Tibial nerve (tissue), 4 donors: ENCODE results near the gene BBS1. TPM values are rescaled to one million over a fixed set of nuclear protein-coding genes. Genes with fewer than 3 reads are reported as not detected.

Experiments
- DNase-seq, 2 donors: peaks; one replicate each; pipeline ENCODE4 v3.0.0-alpha.2; 2019; ENCODE audit warnings: low spot score in 2 of 2
- H3K27ac ChIP-seq, 4 donors: fragments of 200-600 bp; sonication (generic) in 3 of 4; one replicate each; pipeline ENCODE4 v1.5.1; 2017 to 2019; ENCODE audit warnings: mild to moderate bottlenecking in 1 of 4
- H3K27me3 ChIP-seq, 2 donors: fragments of 200-600 bp; sonication (generic) in 1 of 2; one replicate each; pipeline versions ENCODE4 v1.5.1 to v1.6.0; 2017 to 2019
- H3K36me3 ChIP-seq, 3 donors: fragments of 200-600 bp; sonication (generic); one replicate each; pipeline ENCODE4 v1.5.1; 2018 to 2019
- H3K4me1 ChIP-seq, 4 donors: fragments of 200-600 bp; sonication (generic) in 3 of 4; one replicate each; pipeline ENCODE4 v1.5.1; 2017 to 2019
- H3K4me3 ChIP-seq, 4 donors: fragments of 200-600 bp; sonication (generic) in 3 of 4; one replicate each; pipeline ENCODE4 v1.5.1; 2017 to 2019; ENCODE audit warnings: mild to moderate bottlenecking in 1 of 4, moderate library complexity in 1 of 4
- H3K9me3 ChIP-seq, 4 donors: fragments of 200-600 bp; sonication (generic) in 3 of 4; one replicate each; pipeline ENCODE4 v1.5.1; 2017 to 2019
- EP300 ChIP-seq, 2 donors: sonication (generic); formaldehyde crosslinking; IDR thresholded peaks; one replicate each; pipeline ENCODE4 v1.6.1; 2017; ENCODE audit warnings: antibody characterized with exemption in 2 of 2, mild to moderate bottlenecking in 1 of 2
- POLR2A ChIP-seq, 2 donors: fragments of 450-650 bp; IDR thresholded peaks; one replicate each; pipeline ENCODE4 v1.6.1; 2017; ENCODE audit warnings: antibody characterized with exemption in 2 of 2, mild to moderate bottlenecking in 2 of 2, moderate library complexity in 2 of 2
- WGBS, 2 donors: methylation state at CpG; one replicate each; pipeline ENCODE4 v1.1.5; 2018; 5-methylcytosine and 5-hydroxymethylcytosine counted together
- total RNA-seq, 4 donors: library from RNA; depleted of rRNA; stranded (reverse); fragments of >200 nt; gene quantifications; one replicate each; pipeline ENCODE4 v1.1.0, GENCODE V29; 2016
- TF ChIP-seq, protein P1 (sequence below), 5 experiments: fragments of 200-600 bp in 3 of 5; fragments of 450-650 bp in 2 of 5; sonication (generic) in 3 of 5; IDR thresholded peaks; one replicate each; pipeline ENCODE4 v1.5.1; 2016 to 2019; ENCODE audit warnings: antibody characterized with exemption in 5 of 5, mild to moderate bottlenecking in 3 of 5, moderate library complexity in 2 of 5

The BBS1 gene
- total RNA-seq, 4 donors from 2014 or later: 66.1 to 161 (median 104) TPM

DNA sequence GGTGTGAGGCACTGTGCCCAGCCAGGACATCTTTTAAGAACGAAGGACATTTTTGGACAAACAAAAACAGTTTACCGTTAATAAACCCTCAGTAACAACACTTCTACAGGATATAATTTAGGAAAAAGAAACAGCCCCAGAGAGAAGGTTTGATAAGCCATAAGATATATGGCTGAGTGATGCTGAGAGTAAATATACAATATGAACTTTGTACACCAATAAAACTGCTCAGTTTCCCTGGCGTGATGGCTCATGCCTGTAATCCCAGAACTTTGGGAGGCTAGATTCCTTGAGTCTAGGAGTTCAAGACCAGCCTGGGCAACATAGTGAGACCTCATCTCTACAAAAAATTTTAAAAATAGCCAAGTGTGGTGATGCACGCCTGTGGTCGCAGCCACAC, 11.9 kb upstream of the BBS1 start:
- H3K36me3 ChIP-seq: peaks cover 0 to 73% (median 0%) of the 10 kb centered on the region in 3 donors

DNA sequence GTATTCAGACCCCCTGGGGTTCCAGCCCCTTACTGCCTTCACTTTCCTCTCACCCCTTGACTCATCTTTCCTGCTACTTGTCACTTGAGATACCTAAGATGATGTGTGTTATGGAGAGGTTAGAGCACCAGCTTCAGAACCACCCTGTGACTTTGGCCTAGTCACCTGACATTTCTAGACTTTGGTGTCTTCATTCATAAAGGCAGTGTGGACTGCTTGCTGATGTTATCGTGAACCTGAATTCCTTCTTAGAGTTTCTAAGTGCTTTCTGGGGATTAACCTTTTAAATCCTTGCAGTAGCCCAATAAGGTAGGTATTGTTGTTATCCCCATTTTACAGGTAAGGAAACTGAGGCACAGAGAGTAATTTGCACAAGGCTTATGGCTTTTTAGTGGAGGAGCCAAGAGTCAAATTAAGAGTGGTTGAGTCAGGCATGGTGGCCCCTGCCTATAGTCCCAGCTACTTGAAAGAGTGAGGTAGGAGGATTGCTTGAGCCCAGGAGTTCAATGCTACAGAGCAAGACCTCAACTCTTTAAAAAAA, 5.1 kb upstream of the BBS1 start:
- DNase-seq: no peak
- TF ChIP-seq, protein P1, sequence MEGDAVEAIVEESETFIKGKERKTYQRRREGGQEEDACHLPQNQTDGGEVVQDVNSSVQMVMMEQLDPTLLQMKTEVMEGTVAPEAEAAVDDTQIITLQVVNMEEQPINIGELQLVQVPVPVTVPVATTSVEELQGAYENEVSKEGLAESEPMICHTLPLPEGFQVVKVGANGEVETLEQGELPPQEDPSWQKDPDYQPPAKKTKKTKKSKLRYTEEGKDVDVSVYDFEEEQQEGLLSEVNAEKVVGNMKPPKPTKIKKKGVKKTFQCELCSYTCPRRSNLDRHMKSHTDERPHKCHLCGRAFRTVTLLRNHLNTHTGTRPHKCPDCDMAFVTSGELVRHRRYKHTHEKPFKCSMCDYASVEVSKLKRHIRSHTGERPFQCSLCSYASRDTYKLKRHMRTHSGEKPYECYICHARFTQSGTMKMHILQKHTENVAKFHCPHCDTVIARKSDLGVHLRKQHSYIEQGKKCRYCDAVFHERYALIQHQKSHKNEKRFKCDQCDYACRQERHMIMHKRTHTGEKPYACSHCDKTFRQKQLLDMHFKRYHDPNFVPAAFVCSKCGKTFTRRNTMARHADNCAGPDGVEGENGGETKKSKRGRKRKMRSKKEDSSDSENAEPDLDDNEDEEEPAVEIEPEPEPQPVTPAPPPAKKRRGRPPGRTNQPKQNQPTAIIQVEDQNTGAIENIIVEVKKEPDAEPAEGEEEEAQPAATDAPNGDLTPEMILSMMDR (IDR thresholded peaks at IDR 0.05): no peak
- TF ChIP-seq POLR2A (IDR thresholded peaks at IDR 0.05): no peak
- no peak for TF ChIP-seq EP300 (IDR thresholded peaks at IDR 0.05)
- no peak overlapping the region for H3K4me3 ChIP-seq
- no peaks in the 10 kb centered on the region for H3K9me3 ChIP-seq
- H3K4me1 ChIP-seq: peaks cover 0 to 3% (median 0%) of the 10 kb centered on the region in 4 donors
- peaks cover 0 to 34% (median 0%) of the 10 kb centered on the region in 3 donors for H3K36me3 ChIP-seq
- WGBS, 2 donors: 75 to 84% methylated on average over 1 of the region's 1 CpG
- no peaks in the 10 kb centered on the region for H3K27me3 ChIP-seq
- H3K27ac ChIP-seq: no peak overlapping the region

More for the DNA sequence above, 11.9 kb upstream of the BBS1 start:
- no peaks in the 10 kb centered on the region for H3K4me1 ChIP-seq
- no peak overlapping the region for H3K27ac ChIP-seq
- H3K9me3 ChIP-seq: no peaks in the 10 kb centered on the region
- WGBS, 2 donors: 92 to 93% methylated on average over 5 of the region's 5 CpGs
- H3K4me3 ChIP-seq: no peak overlapping the region
- no peak for TF ChIP-seq POLR2A (IDR thresholded peaks at IDR 0.05)
- TF ChIP-seq EP300 (IDR thresholded peaks at IDR 0.05): no peak
- TF ChIP-seq, protein P1 (IDR thresholded peaks at IDR 0.05): no peak
- DNase-seq: no peak
- H3K27me3 ChIP-seq: no peaks in the 10 kb centered on the region

- no peak for DNase-seq
- Histone ChIP-seq H3K4me1 (peaks cover 0 to 18% (median 10%) of the 10 kb centered on the region in 4 donors), H3K4me3 (no peak overlapping the region), H3K9me3 (no peaks in the 10 kb centered on the region), H3K36me3 (peaks cover 0 to 41% (median 0%) of the 10 kb centered on the region in 3 donors), H3K27ac (no peak overlapping the region), H3K27me3 (no peaks in the 10 kb centered on the region)
- 86 to 87% methylated on average over 6 of the region's 7 CpGs for WGBS, 2 donors
- TF ChIP-seq EP300 (IDR thresholded peaks at IDR 0.05) (no peak), POLR2A (IDR thresholded peaks at IDR 0.05) (no peak)
- TF ChIP-seq, protein P1 (IDR thresholded peaks at IDR 0.05): no peak
Observed at GRCh38 chr11:66509131-66509561, 1.3 kb upstream of the BBS1 start.

DNA sequence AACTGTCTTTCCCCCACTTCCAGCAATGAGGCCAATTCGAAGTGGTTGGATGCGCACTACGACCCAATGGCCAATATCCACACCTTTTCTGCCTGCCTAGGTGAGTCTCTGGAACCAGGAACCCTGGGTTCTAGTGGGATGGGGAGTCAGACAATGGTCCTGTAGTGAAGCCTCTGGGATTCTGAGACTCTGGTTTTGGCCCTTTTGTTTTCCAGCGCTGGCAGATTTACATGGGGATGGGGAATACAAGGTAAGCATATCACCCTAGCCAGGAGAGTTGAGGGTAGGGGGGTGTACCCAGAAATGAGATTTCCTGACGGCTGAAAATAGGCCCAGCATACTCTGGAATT, 530 bp downstream of the BBS1 start:
- Histone ChIP-seq H3K27ac (peak overlapping the region in 3 of 4 donors; percentile 25 to 79 (median 73)), H3K4me1 (peaks cover 0 to 18% (median 10%) of the 10 kb centered on the region in 4 donors), H3K4me3 (peak overlapping the region; percentile 60 to 83 (median 70)), H3K27me3 (no peaks in the 10 kb centered on the region), H3K36me3 (peaks cover 0 to 44% (median 0%) of the 10 kb centered on the region in 3 donors), H3K9me3 (no peaks in the 10 kb centered on the region)
- TF ChIP-seq EP300 (IDR thresholded peaks at IDR 0.05): no peak
- TF ChIP-seq, protein P1 (IDR thresholded peaks at IDR 0.05): no peak
- 6 to 9% methylated on average over 5 of the region's 5 CpGs for WGBS, 2 donors
- no peak for DNase-seq

DNA sequence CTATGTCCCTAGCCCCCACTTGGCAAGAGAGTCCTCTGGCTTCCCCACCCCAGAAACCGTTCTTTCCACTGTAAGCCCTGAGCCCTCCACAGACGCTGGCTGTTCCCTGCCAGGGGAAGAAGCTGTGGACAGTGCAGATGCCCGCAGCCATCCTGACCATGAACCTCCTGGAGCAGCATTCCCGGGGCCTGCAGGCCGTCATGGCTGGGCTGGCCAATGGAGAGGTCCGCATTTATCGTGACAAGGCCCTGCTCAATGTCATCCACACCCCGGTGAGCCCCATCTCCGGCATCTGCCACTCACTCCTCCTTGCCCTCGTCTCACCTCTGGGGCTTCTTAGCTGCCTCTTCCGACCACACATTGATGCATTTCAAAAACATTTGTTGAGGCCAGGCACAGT, 13.2 kb downstream of the BBS1 start:
- Histone ChIP-seq H3K4me1 (no peaks in the 10 kb centered on the region), H3K36me3 (peaks cover 0 to 87% (median 10%) of the 10 kb centered on the region in 3 donors), H3K9me3 (no peaks in the 10 kb centered on the region), H3K4me3 (no peak overlapping the region), H3K27ac (no peak overlapping the region), H3K27me3 (no peaks in the 10 kb centered on the region)
- DNase-seq: no peak
- WGBS, 2 donors: 87 to 91% methylated on average over 9 to 11 of the region's 11 CpGs
- TF ChIP-seq POLR2A (IDR thresholded peaks at IDR 0.05): no peak
- TF ChIP-seq, protein P1 (IDR thresholded peaks at IDR 0.05): no peak
